ENCODE data around the gene COX7A2. TPM values are rescaled to one million over a fixed set of nuclear protein-coding genes. Genes with fewer than 3 reads are reported as not detected.

The COX7A2 gene
- total and polyA plus RNA-seq, 2 donors from 2014 or later (not counting 2 experiments from before 2014, with no cell fraction given): 478 to 490 TPM

Other genes with a start within 250 kb of the COX7A2 start
- gene COL12A1, start 37.7 kb downstream of the COX7A2 start, total RNA-seq: 108 and 119 TPM in 2 replicates
- gene COL12A1, start 37.7 kb downstream of the COX7A2 start, polyA plus RNA-seq: 27.7 and 36.6 TPM in 2 replicates
- 69.1 and 72.1 TPM in 2 replicates for gene TMEM30A, start 41.0 kb upstream of the COX7A2 start, total RNA-seq
- gene TMEM30A, start 41.0 kb upstream of the COX7A2 start, polyA plus RNA-seq: 24.5 and 28.8 TPM in 2 replicates
- not detected in 2 replicates for gene FILIP1, start 250.0 kb upstream of the COX7A2 start, total RNA-seq
- gene FILIP1, start 250.0 kb upstream of the COX7A2 start, polyA plus RNA-seq: not detected in 2 replicates

All from foreskin keratinocyte (primary cell).